ENCODE measurements around the gene KRCC1. TPM values are rescaled to one million over a fixed set of nuclear protein-coding genes. Genes with fewer than 3 reads are reported as not detected.

Gene KRCC1
- polyA plus RNA-seq, 1 donor from 2014 or later, result 26.6 TPM

DNA sequence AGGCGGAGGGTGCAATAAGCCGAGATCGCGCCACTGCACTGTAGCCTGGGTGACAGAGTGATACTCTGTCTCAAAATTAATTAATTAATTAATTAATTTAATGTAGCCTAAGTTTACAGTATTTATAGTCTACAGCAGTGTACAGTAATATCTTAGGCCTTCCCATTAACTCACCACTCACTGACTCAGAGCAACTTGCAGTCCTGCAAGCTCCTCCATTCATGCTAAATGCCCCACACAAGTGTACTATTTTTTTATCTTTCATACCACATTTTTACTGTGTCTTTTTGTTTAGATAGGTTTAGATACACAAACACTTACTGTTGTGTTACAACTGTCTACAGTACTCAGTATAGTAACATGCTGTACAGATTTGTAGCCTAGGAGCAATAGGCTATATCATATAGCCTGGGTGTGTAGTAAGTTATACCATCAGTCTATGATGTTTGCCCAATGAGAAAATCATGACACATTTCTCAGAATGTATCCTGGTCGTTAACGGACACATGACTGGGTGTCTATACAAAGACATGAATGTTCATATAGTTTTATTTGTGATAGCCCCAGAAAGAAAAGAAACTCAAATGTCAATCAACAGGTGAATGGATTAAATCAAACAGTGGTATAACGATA, 23.4 kb downstream of the KRCC1 start:
- Histone ChIP-seq H3K9me3 (ENCODE audit: low read length) (no peaks in the 10 kb centered on the region), H3K4me3 (ENCODE audit: low read length) (no peak overlapping the region), H3F3A (ENCODE audit: insufficient read depth, low read length, poor library complexity, severe bottlenecking) (no peaks in the 10 kb centered on the region), H3K4me2 (ENCODE audit: low read length) (no peak overlapping the region), H3K27ac (ENCODE audit: low read length) (no peak overlapping the region), H3K79me2 (replicated peaks; ENCODE audit: insufficient read depth, low read length) (no peaks in the 10 kb centered on the region), H2AFZ (ENCODE audit: low read depth, low read length) (no peak overlapping the region), H3K9ac (ENCODE audit: low read length) (no peak overlapping the region), H4K20me1 (ENCODE audit: insufficient read depth) (no peaks in the 10 kb centered on the region), H3K9me2 (ENCODE audit: insufficient read depth, low read length) (no peaks in the 10 kb centered on the region), H3K36me3 (ENCODE audit: insufficient read depth, low read length) (peaks cover 4% of the 10 kb centered on the region), H3K27me3 (ENCODE audit: insufficient read depth, low read depth, low read length) (no peaks in the 10 kb centered on the region)
- no peak for TF ChIP-seq RAD21 (conservative IDR thresholded peaks at IDR 0.05)
- no peak for TF ChIP-seq EZH2 (IDR thresholded peaks at IDR 0.05; ENCODE audit: borderline replicate concordance, insufficient read depth, low read length, poor library complexity, severe bottlenecking)
- TF ChIP-seq EP300 (conservative IDR thresholded peaks at IDR 0.05; ENCODE audit: poor library complexity, severe bottlenecking), result no peak
- no peak for TF ChIP-seq CTCF (IDR thresholded peaks at IDR 0.05; ENCODE audit: poor library complexity, severe bottlenecking)

DNA sequence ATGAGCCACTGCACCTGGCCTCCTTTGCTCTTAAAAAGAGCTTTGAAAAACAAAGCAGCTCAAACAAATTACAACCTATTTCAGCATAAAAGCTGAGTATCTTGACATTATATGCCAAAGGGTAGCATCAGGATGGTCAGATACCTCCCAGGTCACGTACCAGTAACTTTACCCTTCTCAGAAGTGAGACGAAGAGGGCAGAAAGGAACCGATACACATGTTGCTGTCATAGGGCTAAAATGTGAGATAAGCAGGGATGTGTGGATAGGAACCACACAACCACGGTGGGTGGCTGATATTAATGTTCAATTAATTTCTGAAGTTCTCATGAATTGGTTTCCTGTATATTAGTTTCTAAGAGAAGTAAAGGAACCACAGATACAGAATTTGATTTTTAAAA, 26.7 kb downstream of the KRCC1 start:
- Histone ChIP-seq H3F3A (ENCODE audit: insufficient read depth, low read length, poor library complexity, severe bottlenecking) (no peaks in the 10 kb centered on the region), H3K4me3 (ENCODE audit: low read length) (no peak overlapping the region)
- TF ChIP-seq EP300 (conservative IDR thresholded peaks at IDR 0.05; ENCODE audit: poor library complexity, severe bottlenecking), result no peak
- no peak for TF ChIP-seq REST (IDR thresholded peaks at IDR 0.05; ENCODE audit: borderline replicate concordance)

GRCh38 chr2:88027697-88028389, 27.7 kb downstream of the KRCC1 start:
- Histone ChIP-seq H3K9me3 (ENCODE audit: low read length) (no peaks in the 10 kb centered on the region), H2AFZ (ENCODE audit: low read depth, low read length) (no peak overlapping the region), H3K27me3 (ENCODE audit: insufficient read depth, low read depth, low read length) (no peaks in the 10 kb centered on the region), H3F3A (ENCODE audit: insufficient read depth, low read length, poor library complexity, severe bottlenecking) (no peaks in the 10 kb centered on the region), H4K20me1 (ENCODE audit: insufficient read depth) (no peaks in the 10 kb centered on the region), H3K4me2 (ENCODE audit: low read length) (no peak overlapping the region), H3K79me2 (replicated peaks; ENCODE audit: insufficient read depth, low read length) (no peaks in the 10 kb centered on the region), H3K9ac (ENCODE audit: low read length) (no peak overlapping the region), H3K36me3 (ENCODE audit: insufficient read depth, low read length) (no peaks in the 10 kb centered on the region), H3K4me3 (ENCODE audit: low read length) (no peak overlapping the region), H3K27ac (ENCODE audit: low read length) (no peak overlapping the region), H3K9me2 (ENCODE audit: insufficient read depth, low read length) (no peaks in the 10 kb centered on the region)
- TF ChIP-seq MXI1 (conservative IDR thresholded peaks at IDR 0.05; ENCODE audit: poor library complexity, severe bottlenecking), result no peak
- no peak for TF ChIP-seq RAD21 (conservative IDR thresholded peaks at IDR 0.05)
- TF ChIP-seq REST (IDR thresholded peaks at IDR 0.05; ENCODE audit: borderline replicate concordance), result no peak
- TF ChIP-seq POLR2AphosphoS5 (IDR thresholded peaks at IDR 0.05), result no peak

More for the DNA sequence above, 26.7 kb downstream of the KRCC1 start:
- H3K4me2 ChIP-seq (ENCODE audit: low read length), result no peak overlapping the region
- H3K27me3 ChIP-seq (ENCODE audit: insufficient read depth, low read depth, low read length), result no peaks in the 10 kb centered on the region
- H3K9me2 ChIP-seq (ENCODE audit: insufficient read depth, low read length), result no peaks in the 10 kb centered on the region
- H3K9me3 ChIP-seq (ENCODE audit: low read length), result no peaks in the 10 kb centered on the region
- no peaks in the 10 kb centered on the region for H3K36me3 ChIP-seq (ENCODE audit: insufficient read depth, low read length)
- H4K20me1 ChIP-seq (ENCODE audit: insufficient read depth), result no peaks in the 10 kb centered on the region
- no peak overlapping the region for H3K9ac ChIP-seq (ENCODE audit: low read length)
- H2AFZ ChIP-seq (ENCODE audit: low read depth, low read length), result no peak overlapping the region
- H3K27ac ChIP-seq (ENCODE audit: low read length), result no peak overlapping the region
- H3K79me2 ChIP-seq (replicated peaks; ENCODE audit: insufficient read depth, low read length), result no peaks in the 10 kb centered on the region
